Upper lobe of right lung (tissue), 1 donor: ENCODE data around the gene TMCC2. TPM values are rescaled to one million over a fixed set of nuclear protein-coding genes. Genes with fewer than 3 reads are reported as not detected.

ENCODE experiments used
- ATAC-seq: fragments of 200-7000 bp; cut with Tn5 transposase; one replicate; pipeline ENCODE4 v1.9.1; 2020; ENCODE audit warnings: mild to moderate bottlenecking, moderate library complexity
- DNase-seq: peaks from one replicate; pipeline ENCODE4 v3.0.0-alpha.2; 2020
- H3K27ac ChIP-seq: fragments of 200-600 bp; one replicate; pipeline ENCODE4 v1.8.0; 2022
- H3K27me3 ChIP-seq: fragments of 200-600 bp; one replicate; pipeline ENCODE4 v1.8.0; 2022; ENCODE audit warnings: mild to moderate bottlenecking
- H3K36me3 ChIP-seq: fragments of 200-600 bp; one replicate; pipeline ENCODE4 v1.8.0; 2022
- H3K4me1 ChIP-seq: fragments of 200-600 bp; one replicate; pipeline ENCODE4 v1.8.0; 2022
- H3K4me3 ChIP-seq: fragments of 200-600 bp; one replicate; pipeline ENCODE4 v1.8.0; 2022; ENCODE audit warnings: mild to moderate bottlenecking
- H3K9me3 ChIP-seq: fragments of 200-600 bp; one replicate; pipeline ENCODE4 v1.8.0; 2022
- CTCF ChIP-seq: fragments of 200-600 bp; IDR thresholded peaks from one replicate; pipeline ENCODE4 v1.8.0; 2022; ENCODE audit warnings: antibody characterized with exemption
- intact Hi-C: fragments of 100-400 bp; cut with DNase I; formaldehyde crosslinking; loops from one replicate; pipeline ENCODE4 v1.11.0; 2022
- total RNA-seq: library from RNA; stranded (reverse); fragmentation: NEBNext Ultra II Directional; extraction: Animal tissue kit (Norgen Biotek cat#: 25700); gene quantifications from one replicate; pipeline ENCODE4 v1.2.1, GENCODE V29; 2021
- donor health status: DM: no; HTN: yes; CAD: no; lungs with severe emphysema.

Gene TMCC2
- total RNA-seq, 1 donor from 2014 or later = 4.8 TPM

- TF ChIP-seq CTCF = no peak
- no peaks in the 10 kb centered on the region for H3K27me3 ChIP-seq
- peak overlapping the region; percentile 90 for H3K4me3 ChIP-seq
- DNase-seq (no peak), ATAC-seq (peak; percentile 1)
- H3K4me1 ChIP-seq = peaks cover 13% of the 10 kb centered on the region
- no peaks in the 10 kb centered on the region for H3K9me3 ChIP-seq
- intact Hi-C loops = no loop called here
- H3K27ac ChIP-seq = peak overlapping the region; percentile 93
- no peaks in the 10 kb centered on the region for H3K36me3 ChIP-seq
These were observed 15.8 kb upstream of the TMCC2 start for GRCh38 chr1:205211839-205212536.

- Histone ChIP-seq H3K9me3 (no peaks in the 10 kb centered on the region), H3K27me3 (no peaks in the 10 kb centered on the region), H3K36me3 (no peaks in the 10 kb centered on the region), H3K27ac (no peak overlapping the region), H3K4me3 (no peak overlapping the region), H3K4me1 (peaks cover 13% of the 10 kb centered on the region)
- ATAC-seq = no peak
- intact Hi-C loops = no loop called here
- TF ChIP-seq CTCF = no peak
- no peak for DNase-seq
These were observed 13.0 kb upstream of the TMCC2 start for GRCh38 chr1:205214756-205215155.

GRCh38 chr1:205216588-205216987 is 11.2 kb upstream of the TMCC2 start:
- H3K27ac ChIP-seq = no peak overlapping the region
- TF ChIP-seq CTCF = no peak
- peaks cover 6% of the 10 kb centered on the region for H3K4me1 ChIP-seq

GRCh38 chr1:205217418-205217817 is 10.3 kb upstream of the TMCC2 start:
- Histone ChIP-seq H3K36me3 (no peaks in the 10 kb centered on the region), H3K27me3 (no peaks in the 10 kb centered on the region), H3K27ac (no peak overlapping the region), H3K4me3 (no peak overlapping the region), H3K4me1 (no peaks in the 10 kb centered on the region), H3K9me3 (no peaks in the 10 kb centered on the region)
- ATAC-seq (no peak), DNase-seq (no peak)
- no peak for TF ChIP-seq CTCF
- intact Hi-C loops = no loop called here

More at GRCh38 chr1:205216588-205216987, 11.2 kb upstream of the TMCC2 start:
- H3K27me3 ChIP-seq = no peaks in the 10 kb centered on the region
- H3K4me3 ChIP-seq = no peak overlapping the region
- no peaks in the 10 kb centered on the region for H3K36me3 ChIP-seq
- no peak for DNase-seq
- no peak for ATAC-seq
- intact Hi-C loops = no loop called here
- no peaks in the 10 kb centered on the region for H3K9me3 ChIP-seq

- no peaks in the 10 kb centered on the region for H3K27me3 ChIP-seq
- no peaks in the 10 kb centered on the region for H3K9me3 ChIP-seq
- no peaks in the 10 kb centered on the region for H3K36me3 ChIP-seq
- H3K4me1 ChIP-seq = no peaks in the 10 kb centered on the region
- intact Hi-C loops = no loop called here
- no peak overlapping the region for H3K4me3 ChIP-seq
- DNase-seq (no peak), ATAC-seq (no peak)
- no peak overlapping the region for H3K27ac ChIP-seq
- no peak for TF ChIP-seq CTCF
These were observed 7.3 kb upstream of the TMCC2 start for GRCh38 chr1:205220421-205220820.

- no peaks in the 10 kb centered on the region for H3K36me3 ChIP-seq
- H3K9me3 ChIP-seq = no peaks in the 10 kb centered on the region
- intact Hi-C loops = no loop called here
- H3K27ac ChIP-seq = no peak overlapping the region
- no peak overlapping the region for H3K4me3 ChIP-seq
- H3K27me3 ChIP-seq = no peaks in the 10 kb centered on the region
- DNase-seq (no peak), ATAC-seq (no peak)
- no peak for TF ChIP-seq CTCF
- H3K4me1 ChIP-seq = peaks cover 9% of the 10 kb centered on the region
These were observed 3.0 kb upstream of the TMCC2 start for GRCh38 chr1:205224736-205225135.
